GM18951 (cell line): ENCODE data around the gene NDUFS1.
"Not testable (repeated sequence)": the region's sequence is repeated elsewhere in the genome, so short reads cannot be mapped to it uniquely, and the experiment has no call there.

Experiments used
- POLR2A ChIP-seq: IDR thresholded peaks from 4 replicates; pipeline ENCODE4 v1.6.1; 2011; ENCODE audit warnings: mild to moderate bottlenecking; ENCODE audit not compliant: insufficient read length, insufficient read depth; ENCODE audit errors: extremely low read depth
- in situ Hi-C: fragments of 300-500 bp; cut with MboI; formaldehyde crosslinking; loops from one replicate; pipeline ENCODE4 v1.12.0; 2022; ENCODE audit warnings: low sequenced_read_pairs, mixed read lengths, inconsistent platforms; ENCODE audit not compliant: unreplicated experiment

The NDUFS1 gene

DNA sequence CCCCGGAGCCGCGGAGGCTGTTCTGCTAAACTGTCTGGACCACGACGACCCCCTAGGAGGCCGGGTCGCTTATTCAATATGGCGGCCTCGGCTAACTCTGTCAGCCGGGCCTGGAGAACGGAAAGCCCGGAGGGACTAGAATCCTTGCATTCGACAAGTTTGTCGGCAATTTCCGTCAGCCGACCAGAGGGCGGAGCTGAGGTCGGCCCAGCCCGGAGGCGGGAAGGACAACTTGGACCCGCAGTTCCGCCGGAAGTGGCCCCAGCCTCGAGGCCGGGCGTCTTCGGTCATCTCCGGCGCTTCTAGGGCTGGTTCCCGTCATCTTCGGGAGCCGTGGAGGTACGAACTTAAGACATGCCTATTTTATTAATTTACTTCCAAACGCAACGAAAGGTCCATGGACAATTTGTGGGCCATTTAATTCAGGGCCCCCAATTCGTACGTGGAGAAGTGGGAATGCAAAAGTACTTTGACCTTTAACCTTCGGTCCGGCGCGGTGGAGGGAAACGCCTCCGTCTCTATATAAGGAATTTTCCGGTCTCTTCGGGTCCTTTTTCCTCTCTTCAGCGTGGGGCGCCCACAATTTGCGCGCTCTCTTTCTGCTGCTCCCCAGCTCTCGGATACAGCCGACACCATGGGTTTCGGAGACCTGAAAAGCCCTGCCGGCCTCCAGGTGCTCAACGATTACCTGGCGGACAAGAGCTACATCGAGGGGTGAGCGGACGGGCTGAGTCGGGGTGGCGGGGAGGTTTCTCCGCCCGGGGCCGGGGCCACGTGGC lies at the start of gene NDUFS1, which contains the start of gene EEF1B2:
Gene NDUFS1, minus strand, starts transcription at position 99 of the 779 bp plus-strand sequence. CDS start 5,766 bp downstream, outside the sequence.
Gene EEF1B2, plus strand, starts transcription at position 550 of the 779 bp plus-strand sequence. Its CDS starts 85 bp downstream, at position 635.
- in situ Hi-C loops: no loop called here
- peak; percentile 68 for TF ChIP-seq POLR2A

DNA sequence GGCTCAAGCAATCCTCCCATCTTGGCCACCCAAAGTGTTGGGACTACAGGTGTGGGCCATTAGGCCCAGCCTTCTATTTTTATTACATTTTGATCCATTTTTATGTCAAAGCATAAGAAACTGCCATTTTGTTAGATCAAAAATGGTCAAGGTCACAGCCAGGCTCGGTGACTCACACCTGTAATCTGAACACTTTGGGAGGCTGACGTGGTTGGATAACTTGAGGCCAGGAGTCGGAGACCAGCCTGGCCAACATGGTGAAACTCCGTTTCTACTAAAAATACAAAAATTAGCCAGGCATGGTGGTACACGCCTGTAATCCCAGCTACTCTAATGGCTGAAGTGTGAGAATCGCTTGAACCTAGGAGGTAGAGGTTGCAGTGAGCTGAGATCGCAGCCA lies 49.7 kb upstream of the NDUFS1 start:
- no peak for TF ChIP-seq POLR2A

GRCh38 chr2:206207316-206207715 lies 48.1 kb upstream of the NDUFS1 start:
- in situ Hi-C loops: not testable (repeated sequence)

More for the DNA sequence above, 49.7 kb upstream of the NDUFS1 start:
- in situ Hi-C loops: no loop called here

- in situ Hi-C loops: no loop called here
- no peak for TF ChIP-seq POLR2A
Observed at GRCh38 chr2:206204710-206205109, 45.5 kb upstream of the NDUFS1 start.

DNA sequence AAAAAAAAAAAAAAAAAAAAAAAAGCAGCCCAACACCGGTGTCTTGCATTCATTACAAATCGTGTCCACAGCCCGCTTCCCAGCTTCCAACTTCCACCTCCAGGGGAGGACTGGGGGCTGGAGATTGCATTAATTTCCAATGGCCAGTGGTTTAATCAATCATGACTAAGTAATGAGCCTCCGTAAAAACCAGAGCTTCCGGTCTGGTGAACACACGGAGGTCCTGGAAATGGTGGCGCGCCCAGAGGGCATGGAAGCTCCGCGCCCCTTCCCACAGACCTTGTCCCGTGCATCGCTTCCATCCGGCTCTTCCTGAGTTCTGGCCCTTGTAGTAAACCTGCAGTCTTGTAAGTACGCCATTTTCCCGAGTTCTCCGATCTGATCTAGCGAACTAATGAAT lies 44.1 kb upstream of the NDUFS1 start:
- in situ Hi-C loops: no loop called here
- TF ChIP-seq POLR2A: no peak

- in situ Hi-C loops: no loop called here
- TF ChIP-seq POLR2A: no peak
Observed at GRCh38 chr2:206202446-206202845, 43.2 kb upstream of the NDUFS1 start.

- no peak for TF ChIP-seq POLR2A
- in situ Hi-C loops: no loop called here
Observed at GRCh38 chr2:206201075-206201848, 42.0 kb upstream of the NDUFS1 start.

GRCh38 chr2:206198677-206199076 lies 39.4 kb upstream of the NDUFS1 start:
- in situ Hi-C loops: no loop called here

DNA sequence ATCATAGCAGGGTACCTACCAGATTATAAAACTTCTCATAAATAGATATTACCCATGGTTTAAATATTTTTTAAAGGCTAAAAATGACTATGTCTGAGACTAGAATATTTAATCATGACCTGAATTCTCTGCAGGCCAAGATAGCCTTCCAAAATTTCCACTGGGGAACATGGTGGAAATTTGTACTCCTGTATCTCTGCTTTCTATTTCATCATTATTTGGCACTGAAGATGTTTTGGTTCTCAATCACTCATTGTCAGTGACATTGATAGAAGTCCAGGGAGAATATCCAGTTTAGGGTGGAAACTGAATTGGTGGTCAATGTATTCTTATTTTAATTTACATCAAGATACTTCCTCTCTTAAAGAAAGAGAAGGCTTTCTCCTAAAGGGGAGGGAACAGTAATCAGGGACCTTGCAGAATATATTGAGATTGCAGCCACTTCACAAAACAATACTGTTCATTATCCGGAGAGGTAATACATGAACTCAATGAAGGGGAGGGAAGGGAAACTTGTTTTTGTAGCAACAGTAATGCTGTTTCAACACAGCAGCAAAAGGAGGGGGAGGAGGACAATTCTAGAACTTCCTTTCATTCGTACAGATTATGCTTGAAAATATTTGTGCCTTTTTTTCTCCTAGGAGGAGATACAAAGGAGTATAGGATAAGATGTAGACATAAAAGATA lies 34.6 kb upstream of the NDUFS1 start:
- TF ChIP-seq POLR2A: no peak
- in situ Hi-C loops: no loop called here

More at GRCh38 chr2:206198677-206199076, 39.4 kb upstream of the NDUFS1 start:
- TF ChIP-seq POLR2A: no peak

DNA sequence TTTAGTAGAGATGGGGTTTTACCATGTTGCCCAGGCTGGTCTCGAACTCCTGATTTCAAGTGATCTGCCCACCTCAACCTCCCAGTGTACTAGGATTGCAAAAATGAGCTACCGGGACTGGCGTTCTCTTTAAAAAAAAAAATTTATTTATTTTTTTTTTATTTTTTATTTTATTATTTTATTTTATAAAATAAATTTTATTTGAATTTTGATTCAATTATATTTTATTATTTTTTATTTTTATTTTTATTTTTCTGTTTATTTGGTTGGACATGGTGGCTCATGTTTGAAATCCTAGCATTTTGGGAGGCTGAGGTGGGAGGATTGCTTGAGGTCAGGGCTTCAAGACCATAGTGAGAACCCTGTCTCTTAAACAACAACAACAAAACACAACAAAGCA lies 32.9 kb upstream of the NDUFS1 start:
- in situ Hi-C loops: no loop called here
- TF ChIP-seq POLR2A: no peak

GRCh38 chr2:206190689-206191088 lies 31.4 kb upstream of the NDUFS1 start:
- TF ChIP-seq POLR2A: no peak
- in situ Hi-C loops: no loop called here

DNA sequence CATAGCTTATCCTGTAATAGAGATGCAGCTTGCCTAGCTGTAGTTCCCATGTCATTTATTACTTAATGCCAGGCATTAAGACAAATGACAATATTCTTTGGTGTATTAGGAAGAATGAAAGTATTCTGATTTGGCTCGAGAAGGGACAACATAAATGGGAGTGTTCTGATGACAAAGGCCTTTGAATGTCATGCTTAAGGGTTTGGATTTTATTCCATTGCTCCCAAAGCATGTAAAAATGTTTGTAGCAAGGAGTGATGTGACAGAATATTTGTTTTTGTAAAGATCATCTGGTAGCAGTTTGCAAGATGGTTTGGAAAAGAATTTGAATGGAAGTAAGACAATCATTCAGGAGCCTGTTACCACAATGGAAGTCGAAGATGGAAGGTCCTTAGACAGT lies 30.9 kb upstream of the NDUFS1 start:
- in situ Hi-C loops: no loop called here
- TF ChIP-seq POLR2A: no peak

GRCh38 chr2:206189691-206190090 lies 30.4 kb upstream of the NDUFS1 start:
- TF ChIP-seq POLR2A: no peak
- in situ Hi-C loops: no loop called here

DNA sequence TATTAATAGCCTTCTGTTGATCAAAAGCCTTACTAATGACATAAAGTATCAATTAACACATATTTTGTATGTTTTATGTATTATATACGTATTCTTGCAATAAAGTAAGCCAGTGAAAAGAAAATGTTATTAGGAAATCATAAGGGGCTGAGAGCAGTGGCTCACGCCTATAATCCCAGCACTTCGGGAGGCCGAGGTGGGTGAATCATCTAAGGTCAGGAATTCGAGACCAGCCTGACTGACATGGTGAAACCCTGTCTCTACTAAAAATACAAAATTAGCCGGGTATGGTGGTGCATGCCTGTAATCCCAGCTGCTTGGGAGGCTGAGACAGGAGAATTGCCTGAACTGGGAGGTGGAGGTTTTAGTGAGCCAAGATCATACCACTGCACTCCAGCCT lies 22.3 kb upstream of the NDUFS1 start:
- in situ Hi-C loops: not testable (repeated sequence)
